ENCODE results near the gene RGL1.

Gene RGL1

DNA sequence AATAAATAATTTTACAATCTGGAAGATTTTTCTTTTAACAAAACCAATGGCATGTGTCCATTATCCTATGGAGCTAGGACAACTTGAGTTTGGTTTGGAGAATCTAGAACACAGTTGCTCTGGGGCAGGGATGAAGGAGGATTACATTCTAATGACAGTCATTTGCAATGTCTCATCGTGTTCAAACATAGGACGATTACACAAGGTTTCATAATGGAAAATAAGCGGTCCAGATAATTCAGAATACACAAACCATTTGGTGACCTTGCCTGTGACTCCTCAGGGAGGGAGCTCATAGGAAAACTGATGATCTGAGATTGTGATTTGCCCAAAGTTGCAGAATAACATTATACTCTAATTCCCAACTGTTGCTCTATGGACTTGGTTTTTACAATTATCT is 27.6 kb upstream of the RGL1 start:
- TF ChIP-seq, protein P1, sequence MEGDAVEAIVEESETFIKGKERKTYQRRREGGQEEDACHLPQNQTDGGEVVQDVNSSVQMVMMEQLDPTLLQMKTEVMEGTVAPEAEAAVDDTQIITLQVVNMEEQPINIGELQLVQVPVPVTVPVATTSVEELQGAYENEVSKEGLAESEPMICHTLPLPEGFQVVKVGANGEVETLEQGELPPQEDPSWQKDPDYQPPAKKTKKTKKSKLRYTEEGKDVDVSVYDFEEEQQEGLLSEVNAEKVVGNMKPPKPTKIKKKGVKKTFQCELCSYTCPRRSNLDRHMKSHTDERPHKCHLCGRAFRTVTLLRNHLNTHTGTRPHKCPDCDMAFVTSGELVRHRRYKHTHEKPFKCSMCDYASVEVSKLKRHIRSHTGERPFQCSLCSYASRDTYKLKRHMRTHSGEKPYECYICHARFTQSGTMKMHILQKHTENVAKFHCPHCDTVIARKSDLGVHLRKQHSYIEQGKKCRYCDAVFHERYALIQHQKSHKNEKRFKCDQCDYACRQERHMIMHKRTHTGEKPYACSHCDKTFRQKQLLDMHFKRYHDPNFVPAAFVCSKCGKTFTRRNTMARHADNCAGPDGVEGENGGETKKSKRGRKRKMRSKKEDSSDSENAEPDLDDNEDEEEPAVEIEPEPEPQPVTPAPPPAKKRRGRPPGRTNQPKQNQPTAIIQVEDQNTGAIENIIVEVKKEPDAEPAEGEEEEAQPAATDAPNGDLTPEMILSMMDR (conservative IDR thresholded peaks at IDR 0.05; ENCODE audit: low read length) = no peak
- peak; percentile 26 for DNase-seq (ENCODE audit: low read depth)
- no peak overlapping the region for H3K4me3 ChIP-seq (ENCODE audit: low read length)

DNA sequence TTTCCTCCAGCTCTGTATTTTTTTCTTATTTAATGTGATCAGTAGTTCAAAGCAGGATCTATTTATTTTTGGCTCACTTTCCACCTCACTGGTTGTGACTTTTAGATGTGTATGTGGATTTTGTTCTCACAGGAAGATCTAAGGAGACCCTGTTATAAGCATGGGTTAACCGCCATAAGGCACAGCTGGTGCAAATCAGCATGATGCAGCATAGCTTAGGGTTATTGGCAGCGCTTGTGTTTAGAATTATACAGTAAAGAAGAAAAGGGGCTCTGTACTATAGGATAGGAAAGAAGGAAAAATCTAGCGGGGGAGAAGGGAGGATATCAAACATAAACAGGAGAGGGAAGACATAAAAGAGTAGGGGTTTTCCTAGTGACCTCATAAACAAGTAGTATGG is 26.9 kb upstream of the RGL1 start:
- TF ChIP-seq, protein P1 (conservative IDR thresholded peaks at IDR 0.05; ENCODE audit: low read length) = no peak
- H3K4me3 ChIP-seq (ENCODE audit: low read length) = no peak overlapping the region
- no peak for DNase-seq (ENCODE audit: low read depth)

DNA sequence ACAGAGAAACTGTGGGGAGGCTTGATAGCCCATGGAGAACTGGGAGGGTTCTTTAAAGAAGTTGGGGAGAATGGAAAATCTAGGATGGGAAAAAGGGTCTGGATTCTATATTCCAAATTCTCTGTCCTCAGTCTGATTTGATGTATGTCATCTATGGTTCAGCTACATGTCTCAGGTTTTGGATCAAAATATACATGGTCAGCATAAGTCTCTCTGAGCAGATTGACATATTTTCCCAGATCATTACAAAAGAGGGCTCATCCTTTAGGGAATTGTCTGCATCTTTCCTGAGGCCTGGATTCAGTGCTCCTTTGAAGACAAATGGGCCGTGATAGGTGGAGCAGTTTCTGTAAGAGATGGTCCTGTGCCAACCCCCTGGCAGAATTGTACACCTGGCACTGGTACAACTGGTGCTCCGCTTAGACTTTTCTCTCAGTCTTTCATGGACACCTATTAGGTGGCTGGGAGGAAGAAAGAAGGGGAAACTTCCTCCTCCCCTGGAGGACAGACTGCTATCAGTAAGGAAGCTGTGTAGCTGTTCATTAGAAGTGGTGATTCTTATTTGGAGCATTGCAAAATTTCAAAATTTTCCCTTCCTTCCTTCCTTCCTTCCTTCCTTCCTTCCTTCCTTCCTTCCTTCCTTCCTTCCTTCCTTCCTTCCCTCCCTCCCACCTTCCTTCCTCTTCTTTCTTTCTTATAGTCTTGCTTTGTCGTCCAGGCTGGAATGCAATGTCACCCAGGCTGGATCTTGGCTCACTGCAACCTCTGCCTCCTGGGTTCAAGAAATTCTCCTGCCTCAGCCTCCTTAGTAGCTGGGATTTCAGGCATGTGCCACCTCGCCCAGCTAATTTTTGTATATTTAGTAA is 26.1 kb upstream of the RGL1 start:
- TF ChIP-seq, protein P1 (conservative IDR thresholded peaks at IDR 0.05; ENCODE audit: low read length) = no peak
- DNase-seq (ENCODE audit: low read depth) = no peak
- no peak overlapping the region for H3K4me3 ChIP-seq (ENCODE audit: low read length)

DNA sequence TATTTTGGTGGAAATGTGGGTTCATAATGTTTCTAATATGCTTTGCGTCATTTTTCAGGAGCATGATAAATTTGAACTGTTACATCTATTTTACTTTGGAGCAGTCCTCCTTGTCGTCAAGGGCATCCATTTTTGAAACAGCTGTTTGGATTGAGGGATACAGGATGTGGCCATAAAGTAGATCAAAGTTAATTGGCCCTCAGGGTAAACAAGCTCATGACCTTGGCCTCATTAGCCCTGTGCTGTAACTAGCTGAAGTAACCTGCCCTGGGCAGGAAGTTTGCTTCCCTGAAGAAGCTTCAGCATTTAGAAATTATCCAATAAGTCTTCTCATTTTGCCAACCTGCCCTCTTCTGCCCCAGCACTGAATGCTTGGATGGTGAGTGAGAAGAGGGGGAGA is 24.8 kb upstream of the RGL1 start:
- H3K4me3 ChIP-seq (ENCODE audit: low read length) = no peak overlapping the region
- TF ChIP-seq, protein P1 (conservative IDR thresholded peaks at IDR 0.05; ENCODE audit: low read length) = no peak
- DNase-seq (ENCODE audit: low read depth) = no peak

DNA sequence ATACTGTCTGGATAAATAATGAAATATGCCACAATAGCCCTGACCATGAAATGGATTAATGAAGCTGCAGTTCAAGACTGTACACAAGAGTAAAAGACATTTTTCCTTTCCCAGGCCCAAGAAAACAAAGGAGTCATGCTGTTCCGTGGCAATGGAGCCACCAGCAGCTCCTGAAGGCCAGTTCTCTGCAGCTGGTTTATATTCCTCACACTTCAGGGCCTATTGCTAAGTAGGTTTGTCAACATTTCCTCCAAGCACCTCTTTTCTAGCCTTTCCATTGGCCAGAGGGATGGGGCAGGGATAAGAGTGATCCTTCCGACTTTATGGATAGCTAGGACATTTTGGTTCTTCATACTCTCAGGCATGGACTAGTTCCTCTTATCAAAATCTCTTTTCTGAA is 24.2 kb upstream of the RGL1 start:
- no peak overlapping the region for H3K4me3 ChIP-seq (ENCODE audit: low read length)
- TF ChIP-seq, protein P1 (conservative IDR thresholded peaks at IDR 0.05; ENCODE audit: low read length) = no peak
- DNase-seq (ENCODE audit: low read depth) = no peak

DNA sequence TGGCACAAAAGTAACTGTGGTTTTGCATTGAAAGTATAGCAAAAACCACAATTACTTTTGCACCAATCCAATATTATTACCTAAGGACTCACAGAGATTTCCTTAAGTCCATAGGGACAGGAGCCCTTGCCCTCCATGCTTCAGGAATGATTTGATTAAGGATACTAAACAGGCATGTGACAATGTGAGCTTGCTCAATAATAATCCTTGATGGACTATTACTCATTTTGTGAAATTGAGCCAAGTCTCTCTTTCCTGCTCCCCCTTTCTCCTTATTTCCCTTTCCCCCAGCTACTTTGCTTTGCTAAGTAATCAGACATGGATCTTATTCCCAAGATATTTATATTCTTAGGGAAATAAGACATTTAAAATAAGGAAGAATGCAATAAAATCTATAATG is 21.6 kb upstream of the RGL1 start:
- DNase-seq (ENCODE audit: low read depth) = peak; percentile 33
- TF ChIP-seq, protein P1 (conservative IDR thresholded peaks at IDR 0.05; ENCODE audit: low read length) = no peak
- no peak overlapping the region for H3K4me3 ChIP-seq (ENCODE audit: low read length)

All from AG10803 (cell line).